Liver (tissue), 3 donors: ENCODE results near the gene WWOX.

Experiments
- CTCF ChIP-seq: fragments of 150-350 bp; IDR thresholded peaks from 2 replicates; pipeline ENCODE4 v1.5.1; 2017; ENCODE audit warnings: improper control_type of control experiment, low read depth, low read length; ENCODE audit not compliant: missing input control
- GABPA ChIP-seq, 2 donors: IDR thresholded peaks in 1 of 2; conservative IDR thresholded peaks in 1 of 2; 2 replicates each; pipeline ENCODE4 v1.6.1; 2016; ENCODE audit warnings: antibody characterized with exemption in 2 of 2, mild to moderate bottlenecking in 1 of 2, moderate library complexity in 1 of 2
- MAX ChIP-seq: IDR thresholded peaks from 2 replicates; pipeline ENCODE4 v1.6.1; 2016; ENCODE audit warnings: antibody characterized with exemption
- RAD21 ChIP-seq, 2 donors: IDR thresholded peaks; 2 replicates each; pipeline ENCODE4 v1.6.1; 2016; ENCODE audit warnings: antibody characterized with exemption in 2 of 2, mild to moderate bottlenecking in 2 of 2
- REST ChIP-seq: IDR thresholded peaks from 2 replicates; pipeline ENCODE4 v1.6.1; 2016; ENCODE audit warnings: antibody characterized with exemption, mild to moderate bottlenecking
- SP1 ChIP-seq: IDR thresholded peaks from 2 replicates; pipeline ENCODE4 v1.6.1; 2018; ENCODE audit warnings: antibody characterized with exemption, mild to moderate bottlenecking
- TAF1 ChIP-seq: conservative IDR thresholded peaks from 2 replicates; pipeline ENCODE4 v1.6.1; 2016; ENCODE audit warnings: antibody characterized with exemption, mild to moderate bottlenecking
- YY1 ChIP-seq: IDR thresholded peaks from 2 replicates; pipeline ENCODE4 v1.6.1; 2016; ENCODE audit warnings: antibody characterized with exemption, mild to moderate bottlenecking
- ZBTB33 ChIP-seq: IDR thresholded peaks from 2 replicates; pipeline ENCODE4 v1.6.1; 2016; ENCODE audit warnings: antibody characterized with exemption
- donor health status: healthy.
- donor health status: healthy.

- no peak for TF ChIP-seq CTCF
- TF ChIP-seq MAX = no peak
- no peak for TF ChIP-seq SP1
- TF ChIP-seq GABPA (IDR thresholded peaks at IDR 0.05 in 1 of 2, conservative IDR thresholded peaks at IDR 0.05 in 1 of 2) = no peak
- no peak for TF ChIP-seq ZBTB33
- no peak for TF ChIP-seq REST
- no peak for TF ChIP-seq TAF1
- TF ChIP-seq RAD21 (IDR thresholded peaks at IDR 0.05) = no peak
- TF ChIP-seq YY1 = no peak
These were observed 25.8 kb downstream of the WWOX start for GRCh38 chr16:78125112-78125844.
